GM19351 (cell line): ENCODE measurements around the gene SETBP1.
A peak's percentile ranks its signal among the peaks of the same experiment; 100 is the strongest.

ENCODE experiments used
- ATAC-seq: cut with Tn5 transposase; IDR thresholded peaks from one replicate; pipeline ENCODE4 v1.9.1; 2021; ENCODE audit warnings: mild to moderate bottlenecking, moderate library complexity; ENCODE audit not compliant: unreplicated experiment

Gene SETBP1

DNA sequence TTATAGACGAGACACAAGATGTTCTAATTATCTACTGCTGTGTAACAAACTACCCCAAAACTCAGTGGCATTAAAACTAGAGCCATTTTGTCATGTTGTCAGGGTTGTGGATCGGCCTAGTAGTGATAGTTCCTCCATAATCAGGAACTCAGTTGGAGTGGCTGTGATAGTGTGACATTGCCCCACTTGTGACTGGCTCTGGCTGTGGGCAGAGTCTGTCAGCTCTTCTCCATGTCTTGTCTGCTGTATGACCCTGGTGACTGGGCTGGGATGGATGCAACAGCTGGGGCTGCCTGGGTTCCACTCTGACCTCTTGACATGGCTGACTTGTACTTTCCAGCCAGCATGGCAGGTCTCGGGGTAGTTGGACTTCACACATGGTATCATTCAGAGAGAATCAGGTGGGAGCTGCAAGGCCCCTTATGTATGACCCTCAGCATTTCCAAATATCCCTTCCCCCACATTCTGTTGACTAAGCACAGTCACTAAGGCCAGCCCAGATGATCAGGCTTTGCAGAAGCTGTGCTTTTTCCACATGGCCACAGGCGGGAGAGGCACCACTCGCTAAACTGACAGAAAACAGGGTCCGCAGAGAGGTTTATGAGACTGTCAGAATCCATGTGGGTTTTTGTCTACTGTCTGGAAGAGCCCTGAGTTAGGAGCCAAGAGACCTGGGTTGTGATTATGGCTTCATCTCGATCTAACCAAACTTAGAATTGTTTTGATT, 50.3 kb downstream of the SETBP1 start:
- no peak for ATAC-seq

DNA sequence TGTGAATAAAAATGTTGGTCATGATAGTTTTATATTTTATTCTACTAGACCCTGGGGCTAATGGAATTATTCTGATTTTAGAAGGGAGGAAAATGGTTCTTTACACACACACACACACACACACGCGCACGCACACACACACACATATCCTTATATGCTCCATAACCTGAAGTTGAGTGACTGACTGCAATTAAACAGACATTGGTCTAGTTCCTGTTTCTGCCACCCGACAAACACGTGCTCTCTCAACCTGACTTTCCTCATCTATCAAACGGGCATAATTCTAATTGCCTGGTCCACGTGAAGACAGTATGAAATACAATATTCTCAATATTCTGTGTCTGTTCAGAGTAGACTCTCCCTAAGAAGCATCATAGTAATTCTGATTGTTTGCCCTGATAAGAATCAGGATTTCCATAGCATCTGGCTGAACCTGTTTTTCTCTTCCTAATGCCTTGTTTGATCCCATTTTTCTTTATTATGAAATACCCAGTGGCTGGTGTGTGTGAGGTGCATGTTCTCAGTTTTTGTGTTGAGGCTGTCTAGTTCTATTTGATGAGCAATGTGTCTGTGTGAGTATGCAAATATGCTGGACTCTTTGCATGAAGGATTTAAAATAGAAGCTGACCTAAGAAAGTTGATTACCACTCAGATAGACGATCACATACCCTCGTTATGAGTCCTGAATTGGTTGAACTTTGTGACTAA, 51.0 kb downstream of the SETBP1 start:
- ATAC-seq = peak; percentile 76

DNA sequence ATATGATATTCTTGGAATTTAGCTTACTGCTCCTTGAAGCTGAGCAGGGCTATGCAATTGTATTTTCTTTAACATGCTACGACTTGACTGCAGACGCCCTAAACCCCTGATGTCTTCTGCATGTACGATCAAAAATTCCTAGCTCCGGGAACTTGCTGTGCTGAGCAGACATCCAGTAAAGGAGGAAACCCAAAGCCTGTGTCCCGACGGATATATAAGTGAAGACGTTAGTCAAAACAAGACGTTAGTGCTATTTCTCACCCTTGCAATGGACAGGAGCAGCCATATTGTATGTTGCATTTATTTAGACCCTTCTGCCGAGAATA, 51.5 kb downstream of the SETBP1 start:
- no peak for ATAC-seq

DNA sequence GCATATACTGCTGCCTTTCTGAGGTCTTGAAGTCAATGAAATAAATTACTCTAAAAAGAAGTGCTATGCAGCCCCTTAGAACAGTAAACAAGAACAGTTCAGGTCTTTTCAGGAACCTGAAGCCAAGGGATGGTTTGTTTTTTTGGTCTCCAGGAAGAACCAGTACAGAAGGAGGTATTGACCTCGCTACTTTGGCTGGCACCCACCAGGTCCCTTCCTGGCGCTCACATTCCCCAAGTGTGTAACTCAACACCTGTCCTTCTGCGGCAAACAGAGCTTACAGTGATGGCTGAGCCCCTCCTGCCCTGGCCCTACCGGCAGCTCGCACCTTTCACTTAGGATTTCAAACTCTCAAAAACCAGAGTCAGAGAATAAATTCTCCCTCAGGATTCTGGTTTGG, 51.9 kb downstream of the SETBP1 start:
- no peak for ATAC-seq

DNA sequence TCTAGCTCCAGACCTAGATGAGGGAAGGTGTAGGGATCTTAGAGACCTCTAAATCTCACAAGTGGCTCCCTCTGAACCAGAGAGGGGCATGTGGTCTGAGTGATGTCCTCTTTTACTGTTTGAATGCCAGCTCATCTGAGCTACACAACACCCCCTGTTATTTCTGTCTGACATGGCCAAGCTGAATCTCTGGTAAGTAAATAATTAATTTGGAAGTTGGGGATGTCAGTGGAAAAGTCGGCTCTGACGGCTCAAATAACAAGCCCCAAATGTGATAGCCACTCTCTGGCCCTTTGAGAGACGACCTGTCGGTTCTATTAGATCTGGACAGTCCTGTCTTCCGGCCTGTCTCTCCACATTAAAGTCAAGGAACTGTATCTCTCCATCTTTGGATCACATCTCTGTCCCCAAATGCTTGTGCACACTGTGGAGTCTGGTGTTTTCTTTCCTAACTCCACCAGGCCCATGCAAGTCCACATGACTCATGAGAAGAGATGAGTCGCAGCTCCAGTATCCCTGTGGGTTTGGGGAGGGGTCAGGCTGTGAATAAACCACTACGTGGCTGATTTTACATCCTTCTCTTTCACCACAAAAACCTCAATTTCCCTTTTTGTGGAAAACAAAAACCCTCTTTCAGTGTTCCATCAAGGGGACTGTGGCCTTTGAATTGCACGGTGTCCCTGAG, 52.5 kb downstream of the SETBP1 start:
- ATAC-seq = no peak

DNA sequence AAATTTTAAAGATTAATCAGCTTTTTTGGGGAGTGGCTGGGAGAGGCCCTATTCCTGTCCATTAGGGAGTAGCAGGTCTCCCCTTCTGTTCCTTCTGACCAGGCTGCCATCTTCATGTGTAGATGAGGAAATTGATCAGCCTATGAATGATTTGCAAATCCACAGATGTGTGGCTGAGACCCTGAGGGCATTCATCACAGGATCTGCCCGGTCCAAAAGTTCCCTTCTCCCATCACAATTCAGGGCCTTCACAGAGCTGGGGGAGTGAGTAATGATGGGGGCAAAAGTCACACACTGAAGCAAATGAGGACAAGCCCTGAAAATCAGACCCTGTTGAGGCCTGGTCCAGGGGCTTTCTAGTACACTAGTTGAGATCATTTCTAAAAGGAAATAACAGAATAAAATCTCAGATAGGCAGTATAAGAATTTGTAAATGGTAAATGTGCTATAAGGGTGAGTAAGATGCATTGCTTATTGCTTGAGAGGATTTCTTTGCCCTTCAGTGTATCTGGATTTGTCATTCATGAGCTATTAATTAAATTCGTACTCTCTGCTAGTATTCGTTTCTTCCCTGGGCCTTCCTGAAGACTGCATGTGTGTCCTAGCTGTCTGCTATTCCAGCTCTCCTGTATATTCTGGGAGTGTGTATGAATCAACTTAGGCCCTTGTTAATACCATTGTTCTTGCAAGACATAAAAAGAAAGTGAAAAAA, 53.2 kb downstream of the SETBP1 start:
- ATAC-seq = no peak

DNA sequence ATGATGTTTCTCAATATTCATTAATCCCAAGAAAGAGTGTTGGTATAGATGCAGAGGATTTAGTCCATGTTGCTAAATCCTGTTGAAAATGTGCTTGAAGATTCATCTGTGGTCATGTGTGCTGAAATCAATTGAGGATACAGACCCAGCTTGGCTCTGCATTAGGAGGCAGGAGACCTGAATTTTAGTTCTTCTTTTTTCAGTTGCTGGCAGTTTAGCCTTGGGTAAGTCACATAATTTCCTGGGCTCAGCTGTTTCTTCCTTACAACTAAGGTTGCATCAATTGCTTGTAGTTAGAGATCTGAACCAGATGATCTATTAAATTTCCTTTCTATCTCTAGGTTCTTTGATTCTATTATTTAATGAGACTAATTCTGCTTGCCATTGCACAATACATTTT, 54.4 kb downstream of the SETBP1 start:
- no peak for ATAC-seq

DNA sequence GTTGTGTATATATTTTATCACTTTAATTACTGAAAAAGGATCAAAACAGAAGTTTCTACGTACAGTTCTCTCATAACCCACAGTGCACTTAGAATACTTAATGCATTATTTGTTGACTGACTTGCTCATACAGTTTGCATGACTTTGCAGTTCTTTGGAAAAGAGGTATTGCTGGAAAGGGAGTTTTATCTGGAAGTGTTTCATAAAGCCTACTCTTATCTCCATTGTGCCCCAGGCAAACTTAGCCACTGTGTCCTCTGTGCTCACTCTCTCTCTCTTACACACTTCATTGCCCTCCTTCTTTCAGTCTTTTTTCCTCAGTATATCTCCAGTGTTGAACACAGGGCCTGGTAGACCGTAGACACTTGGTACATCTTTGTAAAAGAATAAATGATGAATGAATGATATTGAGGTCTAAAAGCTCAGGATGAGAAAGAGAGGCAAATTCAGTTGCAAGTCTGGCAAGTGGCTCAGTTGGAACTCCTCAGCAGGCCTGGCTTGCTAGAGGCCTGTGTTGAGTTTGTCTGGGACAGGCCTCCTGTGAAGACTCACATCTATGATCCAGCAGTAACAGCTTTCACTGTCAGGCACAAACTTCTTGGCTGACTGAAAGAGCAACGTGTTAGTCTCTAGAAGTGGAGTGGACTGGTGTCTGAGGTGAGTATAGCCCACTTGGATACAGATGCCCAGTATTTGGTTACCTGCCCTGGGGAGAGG, 56.1 kb downstream of the SETBP1 start:
- no peak for ATAC-seq

DNA sequence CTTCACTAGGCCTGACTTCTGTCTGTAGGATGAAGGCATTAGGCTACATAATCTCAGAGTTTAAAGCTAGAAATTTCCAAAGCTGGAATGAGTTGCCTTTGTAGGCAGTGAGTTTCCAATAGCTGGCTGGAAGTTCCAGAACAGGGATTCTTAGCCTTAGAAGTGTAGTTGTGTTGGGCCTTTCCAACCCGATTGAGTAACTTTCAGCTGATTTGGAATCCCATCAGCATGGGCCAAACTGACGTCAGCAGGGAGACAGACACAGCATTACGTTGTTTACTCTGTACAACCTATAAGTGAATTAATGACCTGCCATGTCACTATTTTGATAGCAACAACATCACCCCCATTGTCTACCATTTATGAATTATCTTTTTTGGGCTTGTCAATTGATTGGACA, 56.9 kb downstream of the SETBP1 start:
- ATAC-seq = no peak

DNA sequence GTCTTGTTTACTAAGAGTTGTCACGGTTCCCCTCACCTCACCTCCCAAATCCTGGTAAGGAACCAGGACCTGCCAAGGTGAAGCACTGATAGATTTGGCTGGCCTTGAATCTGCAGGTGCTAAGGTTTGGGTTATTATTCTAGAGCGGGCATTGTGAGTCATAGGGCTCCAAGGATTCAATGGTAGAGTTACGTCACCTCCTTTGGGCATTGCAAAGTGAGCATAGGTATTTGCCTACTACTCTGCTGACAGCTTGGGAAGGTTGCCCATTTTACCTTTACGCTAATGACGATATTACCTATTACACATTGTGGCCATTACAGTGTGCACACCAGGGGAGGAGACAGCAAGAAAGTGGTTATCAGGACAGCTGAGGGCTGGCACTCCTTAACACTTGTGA, 59.3 kb downstream of the SETBP1 start:
- no peak for ATAC-seq

DNA sequence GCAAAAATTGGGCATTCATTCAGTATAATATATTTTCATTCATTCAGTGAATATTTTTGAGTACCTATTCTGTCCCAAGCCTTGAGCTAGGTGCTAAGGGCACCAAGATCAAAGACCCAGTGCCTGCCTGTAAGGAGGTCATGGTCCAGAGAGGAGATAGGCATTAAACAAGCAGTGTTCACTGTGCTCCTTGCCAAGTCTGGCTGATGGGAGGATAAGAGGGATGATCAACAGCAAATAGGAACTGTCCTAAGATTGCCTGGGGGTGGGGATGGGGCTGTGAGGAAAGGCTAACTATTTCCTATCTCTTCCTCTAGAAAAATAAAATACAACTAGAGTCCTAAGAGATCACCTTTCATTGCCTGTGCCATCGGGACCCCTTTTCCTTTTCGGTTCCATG, 60.4 kb downstream of the SETBP1 start:
- ATAC-seq = no peak

DNA sequence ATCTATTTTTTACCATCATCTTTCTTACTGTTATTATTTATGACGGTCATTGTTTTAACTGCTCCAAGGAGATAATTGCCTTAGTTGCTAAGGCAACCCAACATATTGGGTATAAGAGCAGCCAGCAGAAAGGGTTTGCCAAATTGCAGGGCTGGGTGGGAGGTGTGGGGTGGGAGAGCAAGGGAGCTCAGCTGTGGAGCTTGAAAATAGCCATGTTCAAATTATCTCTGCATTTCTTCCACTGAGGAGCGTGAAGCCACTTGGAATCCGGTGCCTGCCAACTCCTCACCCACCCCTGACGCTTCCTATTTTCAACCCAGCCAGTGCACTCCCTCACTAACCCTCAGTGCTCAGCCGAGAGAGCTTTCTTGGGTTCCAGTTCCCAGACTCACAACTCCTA, 60.8 kb downstream of the SETBP1 start:
- ATAC-seq = no peak

DNA sequence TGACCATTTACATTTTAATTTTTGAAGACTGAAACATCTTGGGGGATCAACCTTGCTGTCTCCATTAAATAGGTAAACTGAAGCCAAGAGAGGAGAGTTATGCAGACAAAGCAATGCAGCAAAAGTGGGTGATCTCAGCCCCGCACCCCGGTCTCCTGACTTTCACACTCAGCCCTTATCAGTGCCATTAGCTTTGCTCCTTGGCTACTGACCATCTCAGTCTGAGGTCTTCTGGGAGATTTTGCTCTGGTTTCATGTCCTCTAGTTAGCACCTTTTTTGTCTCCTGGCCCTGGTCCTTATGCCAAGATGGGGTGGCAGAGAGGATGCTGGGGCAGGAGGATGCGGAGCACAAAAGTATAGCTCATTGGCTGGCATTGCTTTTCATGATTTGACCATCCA, 61.4 kb downstream of the SETBP1 start:
- no peak for ATAC-seq

DNA sequence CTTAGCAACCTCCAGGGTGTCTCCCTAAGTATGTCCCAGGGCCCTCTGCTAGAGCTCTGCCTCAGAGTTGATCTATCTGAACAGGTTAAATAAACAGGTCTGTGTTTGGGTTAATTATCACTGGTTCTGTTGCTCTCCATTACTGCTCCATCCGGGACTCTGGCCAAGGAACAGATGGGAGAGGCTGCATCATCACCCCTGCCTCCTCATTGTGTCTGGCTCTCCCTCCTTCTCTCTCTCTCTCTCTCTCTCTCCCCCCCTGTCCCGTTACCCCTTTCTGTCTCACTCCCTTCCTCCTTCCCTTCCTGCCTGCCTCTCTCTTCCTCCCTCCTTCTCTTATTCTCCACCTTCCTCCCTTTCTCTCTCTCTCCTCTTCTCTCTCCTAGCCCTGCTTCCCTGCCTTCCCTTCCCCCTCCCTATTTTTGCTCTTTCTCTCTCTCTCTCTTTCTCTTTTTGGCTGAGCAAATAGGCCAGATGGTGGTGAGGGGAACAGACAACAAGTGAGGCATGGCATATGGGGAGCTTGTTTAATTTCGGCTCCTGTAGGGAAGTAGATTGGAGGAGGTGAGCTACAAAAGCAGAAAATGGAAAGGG, 62.1 kb downstream of the SETBP1 start:
- ATAC-seq = no peak

DNA sequence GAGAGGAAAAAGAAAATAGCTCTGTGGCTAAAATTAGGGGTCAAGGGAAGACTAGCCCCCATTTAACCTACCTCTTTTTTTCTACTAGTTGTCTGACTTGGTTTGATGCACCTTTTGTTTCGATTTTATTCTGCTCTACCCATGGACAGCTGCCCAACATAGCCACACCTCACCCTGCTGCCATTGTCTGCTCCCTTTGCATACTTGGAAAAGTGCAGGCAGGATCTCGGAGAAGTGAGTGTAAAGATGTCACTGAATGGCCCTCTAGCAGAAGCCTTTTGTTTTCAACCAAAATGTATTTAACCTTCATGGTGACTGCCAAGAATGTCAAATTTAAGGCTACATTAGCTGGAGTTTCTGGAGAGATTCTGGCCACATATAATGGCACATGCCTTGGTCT, 62.9 kb downstream of the SETBP1 start:
- no peak for ATAC-seq

DNA sequence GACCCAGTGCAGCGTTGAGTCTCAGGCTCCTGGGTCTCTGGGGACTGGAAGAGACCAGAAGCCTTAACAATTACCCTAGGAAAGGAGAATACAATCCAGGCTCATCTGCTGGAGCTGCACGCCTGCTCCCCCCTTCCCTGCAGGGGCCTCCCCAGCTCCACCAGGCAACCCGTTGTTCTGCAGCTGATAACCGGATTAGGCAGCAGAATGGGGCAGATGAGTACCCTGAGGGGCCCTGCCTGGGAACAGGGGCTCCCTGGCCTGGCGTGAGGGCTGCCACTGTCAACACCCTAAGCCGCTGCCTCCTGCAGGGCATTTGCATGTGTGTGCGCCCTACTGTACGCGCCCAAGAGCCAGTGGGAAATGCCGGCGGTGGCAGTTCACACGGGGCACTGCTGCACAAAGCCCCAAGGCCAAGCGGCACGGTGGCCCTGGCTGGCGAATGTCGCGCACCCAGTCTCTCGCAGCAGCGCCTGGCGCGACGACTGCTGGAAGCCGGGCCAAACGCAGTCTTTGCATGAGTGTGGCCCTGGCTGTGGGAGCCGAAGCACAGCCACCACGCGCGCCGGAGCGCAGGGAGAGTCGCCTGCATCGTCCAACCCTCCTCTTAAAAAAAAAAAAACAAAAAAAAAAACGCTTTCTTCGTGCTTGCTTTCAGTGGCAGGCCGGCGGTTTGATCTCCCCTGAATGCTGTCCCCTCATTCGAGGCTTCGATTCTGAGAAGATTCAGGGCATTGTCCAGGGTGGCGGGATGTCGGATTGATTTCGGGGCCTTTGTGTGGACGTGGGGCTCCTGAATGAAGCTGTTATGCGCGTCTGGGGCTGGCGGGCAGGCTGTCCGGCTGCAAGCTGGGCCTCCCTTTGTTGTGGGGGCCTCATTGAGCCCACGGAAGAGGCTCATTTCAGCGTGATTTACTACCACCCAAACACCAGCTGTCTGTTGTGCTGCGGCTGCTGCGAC, 63.8 kb downstream of the SETBP1 start:
- ATAC-seq = no peak

DNA sequence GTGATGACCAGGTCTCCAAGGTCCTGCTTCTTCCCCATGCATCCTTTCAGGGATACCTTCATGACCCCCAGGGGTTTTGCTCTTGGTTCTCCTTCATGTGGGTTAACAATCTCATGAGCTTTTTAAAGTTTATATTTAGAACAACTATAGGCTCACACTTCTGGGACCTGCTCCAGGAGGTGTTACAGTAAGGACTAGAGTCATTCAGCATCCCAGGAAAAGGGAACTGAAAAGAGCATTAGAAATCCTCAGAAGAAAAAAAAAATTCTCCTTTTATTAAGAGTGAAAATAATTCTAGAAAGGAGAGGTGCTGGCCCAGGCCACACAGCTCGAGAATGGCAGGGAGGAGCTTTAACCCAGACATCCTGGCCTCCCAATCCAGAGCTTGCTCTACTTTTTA, 66.5 kb downstream of the SETBP1 start:
- no peak for ATAC-seq

DNA sequence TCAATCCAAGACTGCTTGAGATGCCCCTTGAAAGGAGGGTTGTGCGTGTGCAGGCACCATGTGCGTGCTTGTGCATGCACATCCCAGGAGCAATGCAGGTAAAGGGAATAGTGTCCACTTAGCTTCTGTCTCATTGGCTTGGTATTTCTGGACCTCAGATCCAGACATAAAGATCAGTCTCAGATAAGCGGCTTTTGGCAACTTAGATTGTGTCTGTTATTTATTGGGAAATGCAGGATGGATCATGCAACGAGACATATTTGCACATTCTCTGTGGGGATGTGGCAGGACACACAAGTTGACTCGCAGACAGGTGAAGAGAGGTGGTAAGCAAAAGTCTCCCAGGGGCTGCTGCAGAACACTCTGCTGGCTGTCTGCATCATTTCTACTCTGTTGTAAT, 67.9 kb downstream of the SETBP1 start:
- ATAC-seq = no peak

DNA sequence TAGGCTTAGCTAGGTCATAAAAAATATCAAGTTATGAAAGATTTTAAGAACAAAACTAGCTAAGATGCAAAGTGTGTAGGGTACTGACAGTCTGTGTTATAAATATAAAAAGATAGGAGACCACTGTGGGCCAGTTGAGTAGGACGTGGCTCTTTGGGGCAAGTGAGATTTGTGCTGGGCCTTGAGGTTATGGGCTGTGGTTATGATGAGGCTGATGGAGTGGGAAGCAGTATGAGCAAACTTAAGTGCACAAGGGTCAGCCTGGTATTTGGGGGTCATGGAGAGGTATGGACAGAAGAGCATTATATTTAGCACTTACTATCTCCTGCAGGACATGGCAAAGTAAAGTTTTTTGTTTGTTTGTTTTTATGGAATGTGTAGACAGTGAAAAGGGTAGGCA, 70.1 kb downstream of the SETBP1 start:
- no peak for ATAC-seq

DNA sequence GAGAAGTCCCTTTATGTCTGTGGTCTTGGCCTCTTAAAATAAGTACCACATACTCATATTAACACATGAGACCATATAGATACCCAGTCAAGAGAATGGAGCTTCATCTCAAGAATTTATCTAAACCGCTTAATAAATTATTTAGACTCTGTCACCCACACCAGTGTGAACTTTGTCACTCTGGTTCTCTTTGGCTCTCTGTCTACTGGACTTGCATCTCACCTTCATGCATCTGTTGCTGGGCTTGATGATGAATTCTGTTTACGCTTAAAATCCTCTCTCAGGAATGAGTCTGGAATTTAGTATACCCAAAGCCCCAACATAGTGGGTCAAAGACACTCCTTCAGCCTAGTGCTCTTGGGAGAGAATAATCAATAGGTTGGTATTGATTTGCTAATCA, 73.9 kb downstream of the SETBP1 start:
- ATAC-seq = no peak
